ENCODE measurements around the gene EIF4A3.

GRCh38 chr17:80118601-80119270 is 28.2 kb downstream of the EIF4A3 start:
- TF ChIP-seq CTCF (conservative IDR thresholded peaks at IDR 0.05; ENCODE audit: low read length) (no peak), EZH2phosphoT487 (IDR thresholded peaks at IDR 0.05; ENCODE audit: borderline replicate concordance) (no peak)
